Measurements from ENCODE around the gene RIMBP2. TPM values are rescaled to one million over a fixed set of nuclear protein-coding genes. Genes with fewer than 3 reads are reported as not detected.

RIMBP2 gene
- total and polyA plus RNA-seq, 2 experiments from 2014 or later, result 0.31 to 0.37 TPM

- Mint-ChIP-seq H3K4me1 (no peaks in the 10 kb centered on the region), H3K9me3 (peaks cover 95% of the 10 kb centered on the region), H3K4me3 (no peak overlapping the region), H3K27me3 (ENCODE audit: insufficient read depth, low read depth, poor library complexity) (no peaks in the 10 kb centered on the region), H3K27ac (no peak overlapping the region), H3K36me3 (ENCODE audit: low read depth) (peaks cover 20% of the 10 kb centered on the region; the same call in 2 of the 3 replicates)
- ATAC-seq, result no peak
- DNase-seq (ENCODE audit: low spot score), result no peak
- Histone ChIP-seq H3K4me2 (no peak overlapping the region), H3K4me3 (no peak overlapping the region), H3K4me1 (ENCODE audit: insufficient read depth) (no peaks in the 10 kb centered on the region), H3F3A (replicated peaks; ENCODE audit: low read depth) (no peaks in the 10 kb centered on the region), H3K9me2 (ENCODE audit: insufficient read depth) (no peaks in the 10 kb centered on the region), H3K36me3 (ENCODE audit: insufficient read depth) (no peaks in the 10 kb centered on the region), H3K27ac (ENCODE audit: low read depth) (no peak overlapping the region), H2AFZ (no peak overlapping the region), H3K79me2 (replicated peaks; ENCODE audit: insufficient read depth) (no peaks in the 10 kb centered on the region), H3K27me3 (ENCODE audit: insufficient read depth) (no peaks in the 10 kb centered on the region), H4K20me1 (replicated peaks; ENCODE audit: insufficient read depth) (no peaks in the 10 kb centered on the region)
- TF ChIP-seq CREB1 (CRISPR knock-in tag; IDR thresholded peaks at IDR 0.05; ENCODE audit: low read depth), result no peak
- TF ChIP-seq NANOG (IDR thresholded peaks at IDR 0.05; ENCODE audit: borderline replicate concordance), result no peak
- TF ChIP-seq, protein P1, sequence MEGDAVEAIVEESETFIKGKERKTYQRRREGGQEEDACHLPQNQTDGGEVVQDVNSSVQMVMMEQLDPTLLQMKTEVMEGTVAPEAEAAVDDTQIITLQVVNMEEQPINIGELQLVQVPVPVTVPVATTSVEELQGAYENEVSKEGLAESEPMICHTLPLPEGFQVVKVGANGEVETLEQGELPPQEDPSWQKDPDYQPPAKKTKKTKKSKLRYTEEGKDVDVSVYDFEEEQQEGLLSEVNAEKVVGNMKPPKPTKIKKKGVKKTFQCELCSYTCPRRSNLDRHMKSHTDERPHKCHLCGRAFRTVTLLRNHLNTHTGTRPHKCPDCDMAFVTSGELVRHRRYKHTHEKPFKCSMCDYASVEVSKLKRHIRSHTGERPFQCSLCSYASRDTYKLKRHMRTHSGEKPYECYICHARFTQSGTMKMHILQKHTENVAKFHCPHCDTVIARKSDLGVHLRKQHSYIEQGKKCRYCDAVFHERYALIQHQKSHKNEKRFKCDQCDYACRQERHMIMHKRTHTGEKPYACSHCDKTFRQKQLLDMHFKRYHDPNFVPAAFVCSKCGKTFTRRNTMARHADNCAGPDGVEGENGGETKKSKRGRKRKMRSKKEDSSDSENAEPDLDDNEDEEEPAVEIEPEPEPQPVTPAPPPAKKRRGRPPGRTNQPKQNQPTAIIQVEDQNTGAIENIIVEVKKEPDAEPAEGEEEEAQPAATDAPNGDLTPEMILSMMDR (conservative IDR thresholded peaks at IDR 0.05; ENCODE audit: low read depth in 2 of 2), result no peak
- TF ChIP-seq POLR2AphosphoS5 (IDR thresholded peaks at IDR 0.05; ENCODE audit: low read depth), result no peak
- TF ChIP-seq ZNF331 (CRISPR knock-in tag; IDR thresholded peaks at IDR 0.05; ENCODE audit: low read depth), result no peak
- TF ChIP-seq JUNB (IDR thresholded peaks at IDR 0.05; ENCODE audit: unreplicated experiment), result no peak
- no peak for TF ChIP-seq ETS1 (IDR thresholded peaks at IDR 0.05)
- TF ChIP-seq, protein P2, sequence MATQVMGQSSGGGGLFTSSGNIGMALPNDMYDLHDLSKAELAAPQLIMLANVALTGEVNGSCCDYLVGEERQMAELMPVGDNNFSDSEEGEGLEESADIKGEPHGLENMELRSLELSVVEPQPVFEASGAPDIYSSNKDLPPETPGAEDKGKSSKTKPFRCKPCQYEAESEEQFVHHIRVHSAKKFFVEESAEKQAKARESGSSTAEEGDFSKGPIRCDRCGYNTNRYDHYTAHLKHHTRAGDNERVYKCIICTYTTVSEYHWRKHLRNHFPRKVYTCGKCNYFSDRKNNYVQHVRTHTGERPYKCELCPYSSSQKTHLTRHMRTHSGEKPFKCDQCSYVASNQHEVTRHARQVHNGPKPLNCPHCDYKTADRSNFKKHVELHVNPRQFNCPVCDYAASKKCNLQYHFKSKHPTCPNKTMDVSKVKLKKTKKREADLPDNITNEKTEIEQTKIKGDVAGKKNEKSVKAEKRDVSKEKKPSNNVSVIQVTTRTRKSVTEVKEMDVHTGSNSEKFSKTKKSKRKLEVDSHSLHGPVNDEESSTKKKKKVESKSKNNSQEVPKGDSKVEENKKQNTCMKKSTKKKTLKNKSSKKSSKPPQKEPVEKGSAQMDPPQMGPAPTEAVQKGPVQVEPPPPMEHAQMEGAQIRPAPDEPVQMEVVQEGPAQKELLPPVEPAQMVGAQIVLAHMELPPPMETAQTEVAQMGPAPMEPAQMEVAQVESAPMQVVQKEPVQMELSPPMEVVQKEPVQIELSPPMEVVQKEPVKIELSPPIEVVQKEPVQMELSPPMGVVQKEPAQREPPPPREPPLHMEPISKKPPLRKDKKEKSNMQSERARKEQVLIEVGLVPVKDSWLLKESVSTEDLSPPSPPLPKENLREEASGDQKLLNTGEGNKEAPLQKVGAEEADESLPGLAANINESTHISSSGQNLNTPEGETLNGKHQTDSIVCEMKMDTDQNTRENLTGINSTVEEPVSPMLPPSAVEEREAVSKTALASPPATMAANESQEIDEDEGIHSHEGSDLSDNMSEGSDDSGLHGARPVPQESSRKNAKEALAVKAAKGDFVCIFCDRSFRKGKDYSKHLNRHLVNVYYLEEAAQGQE (IDR thresholded peaks at IDR 0.05; ENCODE audit: unreplicated experiment), result no peak
- TF ChIP-seq, protein P3, sequence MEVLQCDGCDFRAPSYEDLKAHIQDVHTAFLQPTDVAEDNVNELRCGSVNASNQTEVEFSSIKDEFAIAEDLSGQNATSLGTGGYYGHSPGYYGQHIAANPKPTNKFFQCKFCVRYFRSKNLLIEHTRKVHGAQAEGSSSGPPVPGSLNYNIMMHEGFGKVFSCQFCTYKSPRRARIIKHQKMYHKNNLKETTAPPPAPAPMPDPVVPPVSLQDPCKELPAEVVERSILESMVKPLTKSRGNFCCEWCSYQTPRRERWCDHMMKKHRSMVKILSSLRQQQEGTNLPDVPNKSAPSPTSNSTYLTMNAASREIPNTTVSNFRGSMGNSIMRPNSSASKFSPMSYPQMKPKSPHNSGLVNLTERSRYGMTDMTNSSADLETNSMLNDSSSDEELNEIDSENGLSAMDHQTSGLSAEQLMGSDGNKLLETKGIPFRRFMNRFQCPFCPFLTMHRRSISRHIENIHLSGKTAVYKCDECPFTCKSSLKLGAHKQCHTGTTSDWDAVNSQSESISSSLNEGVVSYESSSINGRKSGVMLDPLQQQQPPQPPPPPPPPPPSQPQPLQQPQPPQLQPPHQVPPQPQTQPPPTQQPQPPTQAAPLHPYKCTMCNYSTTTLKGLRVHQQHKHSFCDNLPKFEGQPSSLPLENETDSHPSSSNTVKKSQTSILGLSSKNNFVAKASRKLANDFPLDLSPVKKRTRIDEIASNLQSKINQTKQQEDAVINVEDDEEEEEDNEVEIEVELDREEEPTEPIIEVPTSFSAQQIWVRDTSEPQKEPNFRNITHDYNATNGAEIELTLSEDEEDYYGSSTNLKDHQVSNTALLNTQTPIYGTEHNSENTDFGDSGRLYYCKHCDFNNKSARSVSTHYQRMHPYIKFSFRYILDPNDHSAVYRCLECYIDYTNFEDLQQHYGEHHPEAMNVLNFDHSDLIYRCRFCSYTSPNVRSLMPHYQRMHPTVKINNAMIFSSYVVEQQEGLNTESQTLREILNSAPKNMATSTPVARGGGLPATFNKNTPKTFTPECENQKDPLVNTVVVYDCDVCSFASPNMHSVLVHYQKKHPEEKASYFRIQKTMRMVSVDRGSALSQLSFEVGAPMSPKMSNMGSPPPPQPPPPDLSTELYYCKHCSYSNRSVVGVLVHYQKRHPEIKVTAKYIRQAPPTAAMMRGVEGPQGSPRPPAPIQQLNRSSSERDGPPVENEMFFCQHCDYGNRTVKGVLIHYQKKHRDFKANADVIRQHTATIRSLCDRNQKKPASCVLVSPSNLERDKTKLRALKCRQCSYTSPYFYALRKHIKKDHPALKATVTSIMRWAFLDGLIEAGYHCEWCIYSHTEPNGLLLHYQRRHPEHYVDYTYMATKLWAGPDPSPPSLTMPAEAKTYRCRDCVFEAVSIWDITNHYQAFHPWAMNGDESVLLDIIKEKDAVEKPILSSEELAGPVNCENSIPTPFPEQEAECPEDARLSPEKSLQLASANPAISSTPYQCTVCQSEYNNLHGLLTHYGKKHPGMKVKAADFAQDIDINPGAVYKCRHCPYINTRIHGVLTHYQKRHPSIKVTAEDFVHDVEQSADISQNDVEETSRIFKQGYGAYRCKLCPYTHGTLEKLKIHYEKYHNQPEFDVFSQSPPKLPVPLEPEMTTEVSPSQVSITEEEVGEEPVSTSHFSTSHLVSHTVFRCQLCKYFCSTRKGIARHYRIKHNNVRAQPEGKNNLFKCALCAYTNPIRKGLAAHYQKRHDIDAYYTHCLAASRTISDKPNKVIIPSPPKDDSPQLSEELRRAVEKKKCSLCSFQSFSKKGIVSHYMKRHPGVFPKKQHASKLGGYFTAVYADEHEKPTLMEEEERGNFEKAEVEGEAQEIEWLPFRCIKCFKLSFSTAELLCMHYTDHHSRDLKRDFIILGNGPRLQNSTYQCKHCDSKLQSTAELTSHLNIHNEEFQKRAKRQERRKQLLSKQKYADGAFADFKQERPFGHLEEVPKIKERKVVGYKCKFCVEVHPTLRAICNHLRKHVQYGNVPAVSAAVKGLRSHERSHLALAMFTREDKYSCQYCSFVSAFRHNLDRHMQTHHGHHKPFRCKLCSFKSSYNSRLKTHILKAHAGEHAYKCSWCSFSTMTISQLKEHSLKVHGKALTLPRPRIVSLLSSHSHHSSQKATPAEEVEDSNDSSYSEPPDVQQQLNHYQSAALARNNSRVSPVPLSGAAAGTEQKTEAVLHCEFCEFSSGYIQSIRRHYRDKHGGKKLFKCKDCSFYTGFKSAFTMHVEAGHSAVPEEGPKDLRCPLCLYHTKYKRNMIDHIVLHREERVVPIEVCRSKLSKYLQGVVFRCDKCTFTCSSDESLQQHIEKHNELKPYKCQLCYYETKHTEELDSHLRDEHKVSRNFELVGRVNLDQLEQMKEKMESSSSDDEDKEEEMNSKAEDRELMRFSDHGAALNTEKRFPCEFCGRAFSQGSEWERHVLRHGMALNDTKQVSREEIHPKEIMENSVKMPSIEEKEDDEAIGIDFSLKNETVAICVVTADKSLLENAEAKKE (CRISPR knock-in tag; IDR thresholded peaks at IDR 0.05), result no peak
- no peak for TF ChIP-seq EZH2 (IDR thresholded peaks at IDR 0.05; ENCODE audit: low read depth, unreplicated experiment)
- TF ChIP-seq STAT1 (IDR thresholded peaks at IDR 0.05; ENCODE audit: unreplicated experiment), result no peak
- TF ChIP-seq ZNF114 (CRISPR knock-in tag; IDR thresholded peaks at IDR 0.05), result no peak
- TF ChIP-seq EZH2phosphoT487 (IDR thresholded peaks at IDR 0.05; ENCODE audit: unreplicated experiment), result no peak
Measured at GRCh38 chr12:130557201-130557600, 158.9 kb downstream of the RIMBP2 start.
